ENCODE measurements around the gene AFM.

Gene AFM

DNA sequence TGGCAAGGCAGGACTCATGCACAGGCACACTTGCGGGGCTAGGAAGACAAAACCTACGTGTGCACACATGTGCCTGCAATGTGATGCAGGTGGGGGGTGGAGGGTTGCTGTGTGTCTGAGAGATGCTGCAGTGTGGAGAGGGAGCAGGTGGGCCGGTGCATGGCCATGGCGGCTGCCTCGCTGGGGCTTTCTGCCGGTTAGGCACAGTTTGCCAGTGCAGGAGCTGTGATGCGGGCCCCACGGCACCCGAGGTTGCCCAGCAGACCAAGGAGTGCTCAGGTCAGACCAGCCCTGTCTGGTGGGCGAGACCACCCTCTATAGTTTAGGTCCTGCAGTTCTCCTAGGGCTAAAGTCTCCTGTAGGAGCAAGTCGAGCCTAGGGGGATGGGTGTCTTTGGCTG lies 4.4 kb upstream of the AFM start:
- Histone ChIP-seq H3K27ac (ENCODE audit: low read length) (no peak overlapping the region), H3K36me3 (ENCODE audit: control insufficient read depth, low read depth, low read length) (no peaks in the 10 kb centered on the region), H3K4me3 (ENCODE audit: low read length) (no peak overlapping the region), H3K9ac (ENCODE audit: low read length) (no peak overlapping the region), H3K4me1 (ENCODE audit: control insufficient read depth, low read depth, low read length) (no peaks in the 10 kb centered on the region), H3K9me3 (ENCODE audit: control insufficient read depth, low read depth, low read length) (peaks cover 16% of the 10 kb centered on the region), H3K27me3 (ENCODE audit: control insufficient read depth, insufficient read depth, low read length) (no peaks in the 10 kb centered on the region)

DNA sequence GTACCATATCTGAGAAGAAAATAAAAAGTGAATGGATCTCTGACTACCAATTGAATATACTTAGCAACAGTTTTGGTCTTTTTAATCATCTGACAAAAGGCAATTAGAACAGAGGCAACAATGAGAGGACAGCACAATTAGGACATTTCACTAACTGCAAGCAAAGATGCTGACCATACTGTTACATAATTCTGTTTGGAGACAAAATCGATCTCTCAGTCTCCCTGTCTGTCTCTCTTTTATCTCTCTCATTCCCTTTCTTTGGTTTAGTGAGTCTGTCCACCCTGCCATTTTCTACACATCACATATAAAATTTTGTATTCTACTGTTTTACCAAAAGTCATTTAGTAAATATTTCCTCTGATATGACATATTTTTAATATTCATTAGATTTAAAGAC lies 2.2 kb upstream of the AFM start:
- H3K9ac ChIP-seq (ENCODE audit: low read length) = no peak overlapping the region
- H3K4me1 ChIP-seq (ENCODE audit: control insufficient read depth, low read depth, low read length) = no peaks in the 10 kb centered on the region
- H3K4me3 ChIP-seq (ENCODE audit: low read length) = no peak overlapping the region
- no peaks in the 10 kb centered on the region for H3K27me3 ChIP-seq (ENCODE audit: control insufficient read depth, insufficient read depth, low read length)
- H3K9me3 ChIP-seq (ENCODE audit: control insufficient read depth, low read depth, low read length) = peaks cover 12% of the 10 kb centered on the region
- H3K36me3 ChIP-seq (ENCODE audit: control insufficient read depth, low read depth, low read length) = no peaks in the 10 kb centered on the region
- no peak overlapping the region for H3K27ac ChIP-seq (ENCODE audit: low read length)

DNA sequence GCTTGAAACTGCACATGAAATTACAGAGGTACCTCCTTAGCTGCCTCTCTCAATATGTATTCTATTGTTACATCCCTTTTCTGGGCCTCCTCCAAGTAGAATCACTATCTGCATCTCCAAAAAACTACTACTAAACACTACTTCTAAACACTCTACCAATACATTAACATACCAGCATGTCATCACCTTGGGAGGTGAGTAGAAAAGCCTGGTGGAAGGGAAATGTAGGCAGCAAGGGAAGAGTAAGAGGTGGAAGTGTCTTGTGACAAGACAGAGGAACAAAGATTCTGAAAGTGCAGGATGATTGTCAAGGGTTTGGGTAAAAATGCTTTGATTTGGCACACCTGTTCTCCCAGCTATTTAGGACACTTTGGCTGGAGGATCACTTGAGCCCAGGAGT lies 3.5 kb downstream of the AFM start:
- H3K9ac ChIP-seq (ENCODE audit: low read length) = no peak overlapping the region
- no peaks in the 10 kb centered on the region for H3K36me3 ChIP-seq (ENCODE audit: control insufficient read depth, low read depth, low read length)
- no peak overlapping the region for H3K27ac ChIP-seq (ENCODE audit: low read length)
- H3K9me3 ChIP-seq (ENCODE audit: control insufficient read depth, low read depth, low read length) = no peaks in the 10 kb centered on the region
- H3K27me3 ChIP-seq (ENCODE audit: control insufficient read depth, insufficient read depth, low read length) = no peaks in the 10 kb centered on the region
- peaks cover 7% of the 10 kb centered on the region for H3K4me1 ChIP-seq (ENCODE audit: control insufficient read depth, low read depth, low read length)
- H3K4me3 ChIP-seq (ENCODE audit: low read length) = no peak overlapping the region

DNA sequence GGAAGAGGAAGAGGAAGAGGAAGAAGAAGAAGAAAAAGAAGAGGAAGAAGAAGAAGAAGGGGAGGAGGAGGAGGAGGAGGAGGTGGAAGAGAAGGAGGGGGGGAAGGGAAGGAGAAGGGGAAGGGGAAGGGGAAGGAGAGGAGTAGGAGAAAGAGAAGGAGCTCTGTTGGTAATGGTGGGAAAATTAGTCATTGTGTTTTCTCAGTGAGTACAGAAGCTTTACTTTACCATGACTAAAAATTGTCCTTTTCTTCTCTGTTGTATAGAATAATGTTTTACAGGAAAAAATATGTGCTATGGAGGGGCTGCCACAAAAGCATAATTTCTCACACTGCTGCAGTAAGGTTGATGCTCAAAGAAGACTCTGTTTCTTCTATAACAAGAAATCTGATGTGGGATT lies 4.1 kb downstream of the AFM start:
- no peaks in the 10 kb centered on the region for H3K36me3 ChIP-seq (ENCODE audit: control insufficient read depth, low read depth, low read length)
- H3K9me3 ChIP-seq (ENCODE audit: control insufficient read depth, low read depth, low read length) = no peaks in the 10 kb centered on the region
- no peak overlapping the region for H3K9ac ChIP-seq (ENCODE audit: low read length)
- no peak overlapping the region for H3K27ac ChIP-seq (ENCODE audit: low read length)
- no peaks in the 10 kb centered on the region for H3K27me3 ChIP-seq (ENCODE audit: control insufficient read depth, insufficient read depth, low read length)
- no peak overlapping the region for H3K4me3 ChIP-seq (ENCODE audit: low read length)
- H3K4me1 ChIP-seq (ENCODE audit: control insufficient read depth, low read depth, low read length) = peaks cover 7% of the 10 kb centered on the region

DNA sequence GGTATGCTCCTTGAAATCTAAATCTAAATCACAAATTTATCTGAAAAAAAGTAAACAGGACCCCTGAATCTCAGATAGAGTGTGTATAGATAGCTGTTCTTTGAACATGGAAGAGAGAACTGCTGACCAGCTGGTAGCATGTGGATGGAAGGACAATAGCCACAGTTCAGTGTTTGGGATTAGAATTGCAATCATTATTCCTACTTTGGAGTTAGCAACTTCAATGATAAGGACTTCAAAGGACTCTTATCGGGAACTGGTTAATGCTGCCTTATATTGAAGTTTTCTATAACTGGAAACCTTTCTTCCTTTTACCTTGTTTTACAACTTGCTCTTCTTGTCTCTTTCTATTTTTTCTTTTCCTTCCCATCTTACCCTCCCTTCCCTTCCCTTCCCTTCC lies 5.0 kb downstream of the AFM start:
- Histone ChIP-seq H3K4me1 (ENCODE audit: control insufficient read depth, low read depth, low read length) (peaks cover 7% of the 10 kb centered on the region), H3K27me3 (ENCODE audit: control insufficient read depth, insufficient read depth, low read length) (no peaks in the 10 kb centered on the region), H3K27ac (ENCODE audit: low read length) (no peak overlapping the region), H3K9ac (ENCODE audit: low read length) (no peak overlapping the region), H3K36me3 (ENCODE audit: control insufficient read depth, low read depth, low read length) (no peaks in the 10 kb centered on the region), H3K9me3 (ENCODE audit: control insufficient read depth, low read depth, low read length) (no peaks in the 10 kb centered on the region), H3K4me3 (ENCODE audit: low read length) (no peak overlapping the region)

DNA sequence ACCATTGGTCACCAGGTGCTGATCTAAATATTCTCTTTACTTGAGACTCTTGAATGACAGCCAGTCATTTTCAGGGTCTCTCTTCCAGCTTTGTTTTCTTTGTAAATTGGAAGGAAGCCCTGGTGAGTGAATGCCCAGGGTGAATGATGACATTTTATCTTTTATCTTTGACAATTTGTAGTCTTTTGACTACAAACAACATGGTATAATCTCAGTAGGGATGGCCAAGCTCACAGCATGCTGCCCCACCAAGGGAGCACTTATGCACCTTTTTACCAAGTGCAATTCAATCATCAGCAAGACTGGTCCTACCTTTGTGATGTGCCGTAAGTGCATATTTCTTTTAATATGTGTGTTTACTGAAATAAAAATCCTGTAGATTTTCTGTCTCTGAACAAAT lies 5.7 kb downstream of the AFM start:
- H3K9ac ChIP-seq (ENCODE audit: low read length) = no peak overlapping the region
- H3K4me1 ChIP-seq (ENCODE audit: control insufficient read depth, low read depth, low read length) = peaks cover 7% of the 10 kb centered on the region
- no peak overlapping the region for H3K4me3 ChIP-seq (ENCODE audit: low read length)
- no peak overlapping the region for H3K27ac ChIP-seq (ENCODE audit: low read length)
- H3K27me3 ChIP-seq (ENCODE audit: control insufficient read depth, insufficient read depth, low read length) = no peaks in the 10 kb centered on the region
- no peaks in the 10 kb centered on the region for H3K36me3 ChIP-seq (ENCODE audit: control insufficient read depth, low read depth, low read length)
- H3K9me3 ChIP-seq (ENCODE audit: control insufficient read depth, low read depth, low read length) = no peaks in the 10 kb centered on the region

DNA sequence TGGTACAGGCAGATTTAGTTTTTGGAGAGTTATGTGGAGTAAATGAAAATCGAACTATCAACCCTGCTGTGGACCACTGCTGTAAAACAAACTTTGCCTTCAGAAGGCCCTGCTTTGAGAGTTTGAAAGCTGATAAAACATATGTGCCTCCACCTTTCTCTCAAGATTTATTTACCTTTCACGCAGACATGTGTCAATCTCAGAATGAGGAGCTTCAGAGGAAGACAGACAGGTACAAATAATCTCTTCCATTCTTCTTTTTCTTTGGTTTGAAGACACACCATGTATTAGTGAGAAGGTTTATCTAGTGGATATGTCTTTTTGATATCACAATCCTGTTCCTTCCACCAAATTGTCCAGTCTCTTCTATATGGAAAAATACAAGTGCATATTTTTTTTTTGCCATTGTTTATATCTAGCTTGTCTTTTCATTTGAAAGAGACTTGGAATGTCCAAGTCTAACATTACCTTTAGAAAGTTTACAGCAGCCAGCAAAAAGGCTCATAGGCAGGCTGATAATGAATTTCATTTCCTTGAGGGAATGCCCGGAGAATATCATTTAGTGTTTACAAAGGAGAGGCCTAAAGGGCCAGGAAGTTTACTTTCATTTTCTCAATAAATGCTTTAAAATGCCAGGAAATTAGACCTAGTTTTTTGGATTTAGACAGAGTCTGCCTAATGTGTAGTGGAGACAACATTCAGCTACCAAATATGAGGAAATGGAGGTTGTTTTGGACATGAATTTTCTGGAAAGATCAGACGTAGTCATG lies 18.6 kb downstream of the AFM start:
- Histone ChIP-seq H3K27ac (ENCODE audit: low read length) (no peak overlapping the region), H3K27me3 (ENCODE audit: control insufficient read depth, insufficient read depth, low read length) (no peaks in the 10 kb centered on the region), H3K4me3 (ENCODE audit: low read length) (no peak overlapping the region), H3K4me1 (ENCODE audit: control insufficient read depth, low read depth, low read length) (no peaks in the 10 kb centered on the region), H3K36me3 (ENCODE audit: control insufficient read depth, low read depth, low read length) (no peaks in the 10 kb centered on the region), H3K9ac (ENCODE audit: low read length) (no peak overlapping the region), H3K9me3 (ENCODE audit: control insufficient read depth, low read depth, low read length) (no peaks in the 10 kb centered on the region)

DNA sequence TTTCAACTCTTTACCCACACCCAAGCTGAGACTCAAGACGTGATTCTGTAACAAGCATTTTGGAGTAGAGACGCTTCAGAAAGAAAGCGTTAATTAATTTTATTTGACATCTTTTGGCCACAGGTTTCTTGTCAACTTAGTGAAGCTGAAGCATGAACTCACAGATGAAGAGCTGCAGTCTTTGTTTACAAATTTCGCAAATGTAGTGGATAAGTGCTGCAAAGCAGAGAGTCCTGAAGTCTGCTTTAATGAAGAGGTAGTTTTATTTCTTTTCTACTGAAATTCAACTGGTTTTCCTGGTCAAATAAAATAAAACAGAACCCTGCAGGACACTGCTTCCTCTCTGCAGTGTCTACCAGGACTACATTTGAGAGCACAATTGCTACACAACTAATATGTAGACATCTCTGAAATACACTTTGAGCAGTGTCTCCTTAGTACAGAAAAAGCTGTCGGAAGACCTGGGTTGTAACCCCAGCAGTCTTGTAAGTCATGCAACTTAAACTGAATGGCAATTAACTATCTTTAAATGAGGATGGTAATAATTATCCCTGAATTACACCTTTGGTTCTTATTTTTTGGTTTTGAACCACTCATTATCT lies 20.2 kb downstream of the AFM start:
- Histone ChIP-seq H3K27ac (ENCODE audit: low read length) (no peak overlapping the region), H3K4me3 (ENCODE audit: low read length) (no peak overlapping the region), H3K27me3 (ENCODE audit: control insufficient read depth, insufficient read depth, low read length) (no peaks in the 10 kb centered on the region), H3K36me3 (ENCODE audit: control insufficient read depth, low read depth, low read length) (no peaks in the 10 kb centered on the region), H3K9ac (ENCODE audit: low read length) (no peak overlapping the region), H3K4me1 (ENCODE audit: control insufficient read depth, low read depth, low read length) (no peaks in the 10 kb centered on the region), H3K9me3 (ENCODE audit: control insufficient read depth, low read depth, low read length) (no peaks in the 10 kb centered on the region)

DNA sequence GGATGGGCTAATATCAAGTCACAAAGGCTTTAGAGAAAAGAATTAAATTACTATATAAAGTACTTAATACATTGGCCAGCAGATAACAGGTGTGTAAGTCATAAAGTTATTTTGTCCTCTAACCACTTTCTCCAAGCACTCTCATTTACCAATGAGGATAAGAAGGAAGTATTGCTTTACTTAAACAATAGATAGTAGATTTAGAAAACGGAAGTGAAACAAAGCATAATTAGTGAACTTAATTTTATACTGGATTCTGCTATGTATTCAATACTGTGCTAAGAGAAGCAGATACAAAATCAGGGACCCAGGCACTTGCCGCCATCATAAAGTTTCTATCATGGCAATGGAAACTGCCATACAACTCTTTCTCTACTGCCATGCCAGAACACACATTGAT lies 24.0 kb downstream of the AFM start:
- H3K27me3 ChIP-seq (ENCODE audit: control insufficient read depth, insufficient read depth, low read length) = no peaks in the 10 kb centered on the region
- no peak overlapping the region for H3K9ac ChIP-seq (ENCODE audit: low read length)
- H3K4me3 ChIP-seq (ENCODE audit: low read length) = no peak overlapping the region
- H3K36me3 ChIP-seq (ENCODE audit: control insufficient read depth, low read depth, low read length) = no peaks in the 10 kb centered on the region
- no peaks in the 10 kb centered on the region for H3K4me1 ChIP-seq (ENCODE audit: control insufficient read depth, low read depth, low read length)
- H3K27ac ChIP-seq (ENCODE audit: low read length) = no peak overlapping the region
- no peaks in the 10 kb centered on the region for H3K9me3 ChIP-seq (ENCODE audit: control insufficient read depth, low read depth, low read length)

DNA sequence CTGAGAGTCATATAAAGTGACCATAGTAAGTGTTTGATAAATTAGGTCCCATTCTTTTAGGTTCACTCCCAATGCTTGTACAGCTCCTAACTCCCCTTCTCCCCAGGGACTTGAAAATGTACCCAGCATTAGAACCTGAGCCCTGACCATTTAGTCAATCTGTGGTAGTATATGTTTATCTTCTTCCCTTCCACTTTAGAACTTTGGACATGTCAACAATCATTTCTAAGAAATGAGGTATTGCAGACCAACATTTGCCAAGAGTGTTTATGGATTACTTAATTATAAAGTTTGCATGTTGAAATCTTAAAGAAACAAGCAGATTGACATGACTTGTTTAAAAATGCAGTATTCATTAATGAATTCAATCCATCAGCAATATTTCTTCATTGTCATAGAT lies 26.0 kb downstream of the AFM start:
- Histone ChIP-seq H3K27ac (ENCODE audit: low read length) (no peak overlapping the region), H3K36me3 (ENCODE audit: control insufficient read depth, low read depth, low read length) (no peaks in the 10 kb centered on the region), H3K9ac (ENCODE audit: low read length) (no peak overlapping the region), H3K27me3 (ENCODE audit: control insufficient read depth, insufficient read depth, low read length) (no peaks in the 10 kb centered on the region), H3K4me3 (ENCODE audit: low read length) (no peak overlapping the region), H3K9me3 (ENCODE audit: control insufficient read depth, low read depth, low read length) (no peaks in the 10 kb centered on the region), H3K4me1 (ENCODE audit: control insufficient read depth, low read depth, low read length) (no peaks in the 10 kb centered on the region)

DNA sequence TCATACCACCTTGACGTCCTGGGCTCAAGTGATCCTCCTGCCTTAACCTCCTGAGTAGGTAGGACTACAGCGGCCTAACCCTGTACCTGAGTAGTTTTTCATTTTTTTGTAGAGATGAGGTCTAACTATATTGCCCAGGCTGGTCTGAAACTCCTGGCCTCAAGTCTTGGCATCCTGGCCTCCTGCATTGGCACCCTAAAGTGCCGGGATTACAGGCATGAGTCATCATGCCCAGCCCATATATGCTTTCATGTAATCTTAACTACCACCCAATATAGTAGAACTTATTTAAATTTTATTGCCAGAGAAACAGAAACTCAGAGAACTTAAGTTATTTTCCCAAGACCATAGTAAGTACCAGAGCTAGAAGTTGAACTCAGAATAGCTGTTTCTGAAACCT lies 27.1 kb downstream of the AFM start:
- Histone ChIP-seq H3K4me1 (ENCODE audit: control insufficient read depth, low read depth, low read length) (no peaks in the 10 kb centered on the region), H3K36me3 (ENCODE audit: control insufficient read depth, low read depth, low read length) (no peaks in the 10 kb centered on the region), H3K9me3 (ENCODE audit: control insufficient read depth, low read depth, low read length) (no peaks in the 10 kb centered on the region), H3K27me3 (ENCODE audit: control insufficient read depth, insufficient read depth, low read length) (no peaks in the 10 kb centered on the region), H3K27ac (ENCODE audit: low read length) (no peak overlapping the region), H3K9ac (ENCODE audit: low read length) (no peak overlapping the region), H3K4me3 (ENCODE audit: low read length) (no peak overlapping the region)

DNA sequence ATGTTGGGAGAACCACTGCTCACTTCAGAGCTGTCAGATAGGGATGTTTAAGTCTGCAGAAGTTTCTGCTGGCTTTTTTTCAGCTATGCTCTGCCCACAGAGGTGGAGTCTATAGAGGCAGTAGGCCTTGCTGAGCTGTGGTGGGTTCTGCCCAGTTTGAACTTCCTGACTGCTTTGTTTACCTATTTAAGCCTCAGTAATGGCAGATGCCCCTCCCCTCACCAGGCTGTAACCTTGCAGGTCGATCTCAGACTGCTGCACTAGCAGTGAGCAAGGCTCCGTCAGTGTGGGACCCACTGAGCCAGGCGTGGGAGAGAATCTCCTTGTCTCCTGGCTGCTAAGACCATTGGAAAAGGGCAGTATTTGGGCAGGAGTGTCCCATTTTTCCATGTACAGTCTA lies 36.8 kb downstream of the AFM start:
- no peak overlapping the region for H3K9ac ChIP-seq (ENCODE audit: low read length)
- no peaks in the 10 kb centered on the region for H3K9me3 ChIP-seq (ENCODE audit: control insufficient read depth, low read depth, low read length)
- H3K27me3 ChIP-seq (ENCODE audit: control insufficient read depth, insufficient read depth, low read length) = no peaks in the 10 kb centered on the region
- peaks cover 11% of the 10 kb centered on the region for H3K4me1 ChIP-seq (ENCODE audit: control insufficient read depth, low read depth, low read length)
- H3K36me3 ChIP-seq (ENCODE audit: control insufficient read depth, low read depth, low read length) = no peaks in the 10 kb centered on the region
- H3K27ac ChIP-seq (ENCODE audit: low read length) = no peak overlapping the region
- H3K4me3 ChIP-seq (ENCODE audit: low read length) = no peak overlapping the region
